Activated naive CD8-positive, alpha-beta T cell treated with anti-CD3 and anti-CD28 coated beads, Interleukin-2, amount 50 U/mL, for 16 hours (primary cell): ENCODE measurements around the gene TP53TG5.

Experiments
- DNase-seq: peaks from one replicate; pipeline ENCODE4 v3.0.0-alpha.2; 2020; ENCODE audit warnings: low read depth, low spot score

The TP53TG5 gene

DNA sequence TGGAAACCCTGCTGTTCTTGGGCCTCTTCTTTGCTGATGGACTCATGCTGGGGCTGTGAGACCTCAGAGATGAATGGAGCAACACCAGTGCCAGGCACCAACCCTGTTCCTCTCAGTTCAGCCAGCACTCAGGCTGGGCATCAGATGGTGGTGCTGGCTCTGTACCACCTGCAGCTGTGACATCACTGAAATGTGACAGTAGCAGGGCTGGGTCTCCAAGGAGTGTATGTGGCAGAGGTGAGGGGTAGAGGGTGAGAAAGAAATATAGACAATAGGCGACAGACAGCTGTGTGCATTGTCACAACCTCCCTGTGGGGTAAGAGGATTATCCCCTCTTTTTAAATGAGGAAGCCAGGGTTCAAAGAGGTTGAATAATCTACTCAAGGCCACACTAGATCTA lies at the start of gene TP53TG5:
TP53TG5 (minus strand) TSS at position 135 of the 400 bp plus-strand sequence; CDS start at position 46, 89 bp downstream.
- DNase-seq = no peak

DNA sequence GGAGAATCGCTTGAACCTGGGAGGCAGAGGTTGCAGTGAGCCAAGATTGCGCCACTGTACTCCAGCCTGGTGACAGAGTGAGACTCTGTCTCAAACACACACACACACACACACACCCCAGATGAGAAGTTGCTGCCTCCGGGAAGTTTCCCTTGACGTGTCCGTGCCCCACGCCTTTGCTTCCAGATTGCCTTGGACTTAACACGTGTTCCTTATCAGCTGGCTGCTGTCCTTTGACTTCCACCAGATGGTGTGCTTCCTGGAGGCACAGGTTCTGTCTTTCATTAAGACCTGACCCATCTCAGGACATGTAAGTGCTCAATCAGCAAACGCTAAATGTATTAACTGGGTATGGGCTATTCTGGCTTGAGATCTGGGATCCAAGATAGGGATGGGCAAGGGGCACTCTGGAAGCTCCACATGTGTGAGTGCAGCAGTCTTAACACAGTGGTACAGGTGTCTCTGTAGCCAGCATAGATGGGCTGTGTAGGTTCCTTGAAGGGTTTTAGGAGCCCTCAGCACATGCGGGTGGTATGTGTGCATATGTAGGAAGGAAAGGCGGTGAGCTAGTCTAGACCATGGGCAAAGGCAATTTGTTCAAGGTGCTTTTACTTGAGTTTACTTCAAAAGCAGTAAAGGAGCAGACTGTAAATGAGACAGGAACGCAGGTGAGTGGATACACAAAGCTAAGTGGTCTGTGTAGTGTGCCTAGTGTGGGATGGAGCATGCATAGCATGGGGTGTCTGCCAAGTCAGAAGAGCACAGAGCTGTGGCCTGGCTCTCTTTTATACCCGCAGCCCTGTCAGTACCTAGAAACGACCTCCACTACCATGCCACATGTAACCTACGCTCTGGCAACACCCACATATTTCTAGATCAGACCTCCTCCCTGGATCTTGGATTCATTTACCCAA lies 49.4 kb upstream of the TP53TG5 start:
- DNase-seq = no peak

DNA sequence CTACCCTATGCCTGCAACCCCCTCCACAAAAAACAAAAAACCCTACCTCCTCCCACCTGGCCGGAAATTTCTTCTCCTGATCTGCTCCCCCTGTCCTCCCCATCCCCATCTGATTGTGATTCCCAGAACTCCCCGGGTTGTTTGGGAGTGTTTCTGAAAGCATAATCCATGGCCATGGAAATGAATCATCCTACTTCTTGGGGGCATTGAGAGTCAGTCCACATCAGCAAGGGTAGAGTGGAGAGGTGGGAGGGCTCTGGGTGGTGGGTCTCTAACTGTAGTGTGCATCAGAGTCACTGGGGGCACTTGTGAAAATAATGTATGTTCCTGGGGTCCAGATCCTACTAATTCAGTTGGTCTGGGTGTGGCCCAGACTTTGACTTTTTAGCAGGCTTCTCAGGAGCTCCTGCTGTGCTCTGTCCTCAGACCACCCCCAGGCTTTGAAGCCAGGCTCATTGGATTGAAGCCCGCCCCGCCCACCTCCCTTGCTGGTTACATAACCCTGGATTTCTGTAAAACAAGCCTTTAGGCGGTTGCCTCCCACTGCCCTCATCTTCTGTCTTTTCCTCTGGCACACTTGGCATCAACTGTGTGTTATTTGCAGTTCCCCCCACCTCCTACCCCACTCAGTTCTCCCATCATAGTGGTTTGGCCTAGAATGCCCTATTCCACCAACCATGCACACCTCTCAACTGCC lies 48.3 kb upstream of the TP53TG5 start:
- DNase-seq = no peak

DNA sequence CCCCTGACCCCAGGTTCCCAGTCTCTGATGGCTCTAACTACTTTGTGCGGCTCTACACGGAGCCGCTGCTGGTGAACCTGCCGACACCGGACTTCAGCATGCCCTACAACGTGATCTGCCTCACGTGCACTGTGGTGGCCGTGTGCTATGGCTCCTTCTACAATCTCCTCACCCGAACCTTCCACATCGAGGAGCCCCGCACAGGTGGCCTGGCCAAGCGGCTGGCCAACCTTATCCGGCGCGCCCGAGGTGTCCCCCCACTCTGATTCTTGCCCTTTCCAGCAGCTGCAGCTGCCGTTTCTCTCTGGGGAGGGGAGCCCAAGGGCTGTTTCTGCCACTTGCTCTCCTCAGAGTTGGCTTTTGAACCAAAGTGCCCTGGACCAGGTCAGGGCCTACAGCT lies 47.4 kb upstream of the TP53TG5 start:
- no peak for DNase-seq

DNA sequence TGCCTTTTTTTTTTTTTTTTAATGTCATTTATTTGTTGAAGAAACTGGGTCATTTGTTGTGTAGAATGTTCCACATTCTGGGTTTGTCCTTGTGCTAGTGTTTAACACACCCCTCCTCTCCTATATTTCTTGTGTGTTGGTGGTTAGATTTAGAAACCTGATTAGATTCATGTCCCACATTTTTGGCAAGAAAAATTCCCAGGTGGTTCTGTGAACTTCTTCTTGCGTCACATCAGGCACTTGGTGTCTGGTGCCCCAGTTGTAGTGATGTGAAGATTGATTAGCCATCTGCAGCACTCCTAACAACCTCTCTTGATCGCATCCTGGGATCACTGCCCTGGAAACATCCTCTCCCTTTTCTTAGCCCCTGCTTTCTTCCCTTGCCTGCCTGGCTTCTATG lies 45.6 kb upstream of the TP53TG5 start:
- no peak for DNase-seq

DNA sequence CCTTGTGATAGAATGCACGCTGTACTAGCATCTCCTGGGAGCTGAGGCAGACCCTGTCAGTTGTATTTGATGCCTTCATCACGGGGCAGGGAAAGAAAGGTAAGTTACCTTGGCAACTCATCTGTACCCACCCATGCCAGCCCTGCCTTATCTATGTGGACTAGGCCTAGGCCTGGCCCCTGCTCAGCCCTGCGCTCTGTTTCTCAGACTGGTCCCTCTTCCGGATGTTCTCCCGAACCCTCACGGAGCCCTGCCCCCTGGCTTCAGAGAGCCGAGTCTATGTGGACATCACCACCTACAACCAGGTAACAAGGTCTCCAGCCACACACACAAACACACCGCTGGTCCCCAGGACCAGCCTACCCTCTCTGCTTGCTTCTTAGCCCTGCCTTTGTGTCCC lies 42.0 kb upstream of the TP53TG5 start:
- no peak for DNase-seq

DNA sequence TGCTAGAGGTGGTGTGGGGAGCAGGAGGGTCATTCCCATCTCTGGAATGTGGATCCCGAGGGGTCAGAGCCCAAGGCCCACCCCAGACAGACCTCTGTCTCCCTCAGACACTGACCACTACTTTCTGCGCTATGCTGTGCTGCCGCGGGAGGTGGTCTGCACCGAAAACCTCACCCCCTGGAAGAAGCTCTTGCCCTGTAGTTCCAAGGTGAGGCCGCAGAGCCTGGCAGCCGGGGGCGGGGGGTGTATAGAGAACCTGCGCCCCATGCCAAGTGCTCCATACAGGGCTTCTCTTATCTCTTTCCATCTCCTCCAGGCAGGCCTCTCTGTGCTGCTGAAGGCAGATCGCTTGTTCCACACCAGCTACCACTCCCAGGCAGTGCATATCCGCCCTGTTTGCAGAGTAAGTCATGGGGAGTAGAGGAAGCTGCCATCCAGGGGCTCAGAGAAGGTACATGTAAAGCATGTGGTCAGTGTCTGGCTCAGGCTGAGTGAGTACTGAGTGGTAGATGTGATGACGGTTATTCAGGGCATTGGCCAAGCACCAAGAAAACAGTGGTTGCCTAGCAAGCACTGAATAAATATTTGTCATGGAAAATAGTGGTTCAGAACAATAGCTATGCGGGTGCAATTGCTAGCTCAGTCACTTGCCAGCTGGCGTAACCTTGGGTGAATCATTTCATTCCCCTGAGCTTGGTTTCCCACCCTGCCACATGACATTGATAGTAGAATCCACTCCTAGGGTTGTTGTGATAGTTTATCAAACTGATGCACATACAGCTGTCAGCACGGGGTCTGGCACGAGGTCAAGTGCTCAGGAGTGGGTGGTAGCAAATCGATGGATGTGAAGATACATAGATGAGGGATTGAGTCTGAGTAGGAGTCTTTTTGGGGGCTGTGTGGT lies 41.3 kb upstream of the TP53TG5 start:
- no peak for DNase-seq

DNA sequence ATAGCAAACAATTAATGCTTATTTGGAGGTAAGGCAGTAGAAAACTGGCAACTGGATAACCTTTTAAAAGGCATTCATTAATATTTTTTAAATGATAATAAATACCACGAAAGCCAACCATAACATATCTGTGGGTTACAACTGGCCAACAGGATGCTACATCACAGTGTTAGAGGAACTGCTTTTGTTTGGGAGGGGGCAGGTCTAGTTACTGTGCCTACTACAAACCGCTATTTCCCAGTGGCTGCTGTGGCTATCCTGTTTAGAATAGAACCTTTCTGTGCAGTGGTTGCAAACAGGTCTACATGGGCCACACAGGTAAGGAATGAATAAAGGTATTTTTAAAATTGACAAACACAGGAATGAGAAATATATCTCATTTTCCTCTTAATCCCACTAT lies 38.8 kb upstream of the TP53TG5 start:
- no peak for DNase-seq

DNA sequence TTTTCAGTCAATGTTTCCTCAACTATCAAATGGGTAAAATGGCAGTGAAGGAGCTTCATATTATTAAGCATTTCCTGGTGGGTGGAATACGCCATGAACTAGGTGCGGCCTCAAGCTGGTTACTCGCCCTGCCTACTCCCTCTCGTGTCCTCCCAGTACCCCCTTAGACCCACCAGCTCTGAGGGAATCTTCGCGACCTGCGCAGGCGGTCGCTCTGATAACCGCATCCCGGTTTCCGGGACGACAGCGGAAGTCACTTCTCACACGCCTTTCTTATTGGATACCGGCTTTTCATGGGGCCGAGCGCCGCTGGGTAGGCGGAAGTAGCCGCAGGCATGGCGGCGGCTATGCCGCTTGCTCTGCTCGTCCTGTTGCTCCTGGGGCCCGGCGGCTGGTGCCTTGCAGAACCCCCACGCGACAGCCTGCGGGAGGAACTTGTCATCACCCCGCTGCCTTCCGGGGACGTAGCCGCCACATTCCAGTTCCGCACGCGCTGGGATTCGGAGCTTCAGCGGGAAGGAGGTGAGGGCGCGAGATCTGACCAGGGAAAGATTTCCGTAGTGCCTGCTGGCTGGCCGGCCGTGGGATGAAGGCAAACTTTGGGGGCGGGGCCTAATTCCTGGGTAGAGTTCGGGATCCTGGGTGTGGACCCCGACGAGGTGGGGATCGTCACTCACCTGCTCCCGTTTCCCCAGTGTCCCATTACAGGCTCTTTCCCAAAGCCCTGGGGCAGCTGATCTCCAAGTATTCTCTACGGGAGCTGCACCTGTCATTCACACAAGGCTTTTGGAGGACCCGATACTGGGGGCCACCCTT lies 37.9 kb upstream of the TP53TG5 start, which contains the start of gene PIGT:
PIGT (plus strand) TSS at position 320 of the 816 bp plus-strand sequence; CDS start at position 336, 16 bp downstream.
- peak; percentile 75 for DNase-seq

DNA sequence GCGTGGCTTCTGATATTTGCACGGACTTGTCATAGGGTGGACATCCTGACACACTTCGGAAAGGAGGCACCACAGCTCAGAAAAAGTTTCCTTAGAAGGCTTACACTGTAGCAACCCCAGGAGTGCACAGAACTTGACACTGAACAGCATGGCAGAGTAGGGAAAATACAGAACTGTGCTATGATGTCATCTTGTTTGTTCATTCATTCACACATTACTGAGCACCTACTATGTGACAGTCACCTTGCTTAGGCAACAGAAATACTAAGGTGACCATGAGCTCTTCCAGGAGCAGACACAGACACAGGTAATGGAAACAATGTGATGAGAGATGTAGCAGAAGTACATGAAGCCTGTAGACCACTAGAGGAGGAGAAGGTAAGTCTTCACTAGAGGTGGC lies 35.4 kb upstream of the TP53TG5 start:
- no peak for DNase-seq

DNA sequence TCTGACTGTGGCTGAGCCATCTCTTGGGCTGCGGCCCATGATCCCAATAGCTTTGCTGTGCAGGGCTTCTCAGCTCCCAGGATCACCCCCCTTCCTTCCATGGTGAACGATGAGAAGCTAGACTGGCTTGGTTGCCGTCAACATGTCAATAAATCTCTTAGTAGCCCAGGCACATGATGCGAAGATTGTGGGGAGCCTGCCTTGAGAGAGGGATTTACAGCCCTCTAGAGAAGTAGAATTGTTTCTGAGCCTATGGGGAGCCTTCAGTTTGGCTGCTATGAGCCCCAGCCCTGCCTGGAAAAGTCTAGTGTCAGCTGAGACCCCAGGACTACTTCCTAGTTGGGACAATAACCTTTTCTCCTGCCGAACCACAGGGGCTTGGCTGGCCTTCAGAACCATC lies 34.5 kb upstream of the TP53TG5 start:
- DNase-seq = no peak

DNA sequence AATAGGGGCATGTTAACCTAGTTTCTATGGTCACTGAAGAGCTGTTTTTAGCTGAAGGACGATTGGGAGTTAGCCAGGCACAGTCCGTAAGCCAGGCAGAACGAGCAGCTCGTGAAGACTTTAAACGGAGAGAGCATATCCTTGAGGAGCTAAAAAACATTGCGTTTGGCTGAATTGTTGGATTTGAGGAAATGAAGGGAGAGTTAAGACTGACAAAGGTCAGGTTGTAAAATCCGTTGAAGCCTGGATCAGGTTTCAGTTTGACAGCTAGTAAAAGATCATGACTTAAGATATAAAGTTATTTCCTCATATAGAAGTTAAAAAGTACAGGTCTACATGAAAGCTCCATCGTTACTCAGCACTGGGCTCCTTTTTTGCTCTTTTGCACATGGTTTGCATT lies 32.8 kb upstream of the TP53TG5 start:
- no peak for DNase-seq

DNA sequence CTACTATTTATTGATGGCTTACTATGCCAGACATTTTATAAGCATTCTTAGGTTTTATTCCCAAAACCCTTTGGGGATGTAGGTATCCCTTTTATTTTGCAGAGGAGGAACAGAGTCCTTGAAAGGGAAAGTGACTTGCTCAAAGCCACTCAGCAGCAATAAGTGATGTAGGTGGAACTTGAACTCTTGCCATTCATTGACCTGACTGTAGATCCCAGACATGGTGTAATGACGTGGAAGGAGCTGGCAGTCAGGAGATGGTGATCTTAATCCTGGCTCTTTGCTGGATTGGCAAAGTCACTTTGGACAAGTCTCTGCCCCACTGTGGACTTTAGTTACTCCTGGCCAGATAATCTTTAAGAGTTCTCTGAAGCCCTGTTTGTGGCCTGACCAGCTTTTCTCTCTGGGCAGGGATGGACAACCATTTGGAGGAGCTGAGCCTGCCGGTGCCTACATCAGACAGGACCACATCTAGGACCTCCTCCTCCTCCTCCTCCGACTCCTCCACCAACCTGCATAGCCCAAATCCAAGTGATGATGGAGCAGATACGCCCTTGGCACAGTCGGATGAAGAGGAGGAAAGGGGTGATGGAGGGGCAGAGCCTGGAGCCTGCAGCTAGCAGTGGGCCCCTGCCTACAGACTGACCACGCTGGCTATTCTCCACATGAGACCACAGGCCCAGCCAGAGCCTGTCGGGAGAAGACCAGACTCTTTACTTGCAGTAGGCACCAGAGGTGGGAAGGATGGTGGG lies 31.6 kb upstream of the TP53TG5 start:
- DNase-seq = no peak

DNA sequence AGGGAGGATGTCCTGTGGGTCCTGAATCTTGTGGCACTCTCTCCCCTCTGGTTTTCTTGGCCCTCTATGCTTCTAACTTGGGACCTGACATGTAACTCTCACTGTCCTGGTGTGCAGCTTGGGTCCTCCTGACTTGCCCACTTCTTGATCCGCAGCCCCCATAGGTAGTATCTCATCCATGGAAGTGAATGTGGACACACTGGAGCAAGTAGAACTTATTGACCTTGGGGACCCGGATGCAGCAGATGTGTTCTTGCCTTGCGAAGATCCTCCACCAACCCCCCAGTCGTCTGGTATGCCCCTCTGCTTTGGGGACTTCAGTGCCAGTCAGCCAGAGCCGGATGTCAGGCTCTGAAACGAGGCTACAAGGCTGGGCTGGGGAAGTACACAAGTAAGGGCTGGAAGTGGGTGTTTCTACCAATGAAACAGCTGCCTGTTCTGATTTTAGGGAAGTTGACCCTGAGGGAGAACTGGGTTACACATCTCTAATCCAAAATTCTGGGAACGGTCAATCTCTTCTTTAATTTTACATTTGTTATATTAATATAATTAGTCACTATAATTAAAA lies 30.6 kb upstream of the TP53TG5 start:
- DNase-seq = no peak

DNA sequence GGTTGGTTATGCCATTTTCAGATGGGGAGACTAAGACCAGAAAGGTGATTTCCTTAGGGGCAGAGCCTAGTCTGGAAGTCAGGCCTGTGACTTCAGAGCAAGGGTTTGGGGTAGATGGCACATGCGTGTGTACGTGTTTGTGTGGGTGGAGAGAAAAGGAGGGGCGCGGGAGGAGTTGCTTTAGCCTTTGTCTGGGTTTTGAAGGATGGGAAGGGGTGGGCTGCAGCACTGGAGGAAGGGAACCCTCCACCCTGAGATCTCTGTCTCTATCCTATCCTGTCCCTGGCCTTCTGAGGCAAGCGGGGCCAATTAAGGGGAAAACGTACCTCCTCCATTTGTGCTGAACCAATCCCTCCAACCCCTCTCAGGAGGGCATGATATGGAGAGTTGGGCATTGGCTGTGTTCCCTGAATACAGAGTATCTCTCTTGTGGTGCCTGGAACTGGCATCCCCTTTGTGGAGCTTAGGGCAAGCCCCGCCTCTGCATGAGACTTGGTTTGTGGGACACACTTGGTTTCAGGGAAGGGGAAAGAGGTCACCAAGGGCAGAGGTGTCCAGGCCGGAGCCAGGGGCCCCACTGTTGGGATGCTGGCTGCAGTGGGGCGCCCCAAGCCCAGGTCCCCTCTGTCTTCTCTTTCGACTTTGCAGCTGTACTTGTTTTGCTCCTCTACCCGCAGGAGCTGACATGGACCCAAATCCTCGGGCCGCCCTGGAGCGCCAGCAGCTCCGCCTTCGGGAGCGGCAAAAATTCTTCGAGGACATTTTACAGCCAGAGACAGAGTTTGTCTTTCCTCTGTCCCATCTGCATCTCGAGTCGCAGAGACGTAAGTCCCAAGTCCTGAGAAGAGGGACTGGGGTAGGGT lies 29.9 kb upstream of the TP53TG5 start, which contains the start of gene DBNDD2:
DBNDD2 (plus strand) TSS at position 507 of the 863 bp plus-strand sequence; CDS start at position 686, 179 bp downstream.
- no peak for DNase-seq

DNA sequence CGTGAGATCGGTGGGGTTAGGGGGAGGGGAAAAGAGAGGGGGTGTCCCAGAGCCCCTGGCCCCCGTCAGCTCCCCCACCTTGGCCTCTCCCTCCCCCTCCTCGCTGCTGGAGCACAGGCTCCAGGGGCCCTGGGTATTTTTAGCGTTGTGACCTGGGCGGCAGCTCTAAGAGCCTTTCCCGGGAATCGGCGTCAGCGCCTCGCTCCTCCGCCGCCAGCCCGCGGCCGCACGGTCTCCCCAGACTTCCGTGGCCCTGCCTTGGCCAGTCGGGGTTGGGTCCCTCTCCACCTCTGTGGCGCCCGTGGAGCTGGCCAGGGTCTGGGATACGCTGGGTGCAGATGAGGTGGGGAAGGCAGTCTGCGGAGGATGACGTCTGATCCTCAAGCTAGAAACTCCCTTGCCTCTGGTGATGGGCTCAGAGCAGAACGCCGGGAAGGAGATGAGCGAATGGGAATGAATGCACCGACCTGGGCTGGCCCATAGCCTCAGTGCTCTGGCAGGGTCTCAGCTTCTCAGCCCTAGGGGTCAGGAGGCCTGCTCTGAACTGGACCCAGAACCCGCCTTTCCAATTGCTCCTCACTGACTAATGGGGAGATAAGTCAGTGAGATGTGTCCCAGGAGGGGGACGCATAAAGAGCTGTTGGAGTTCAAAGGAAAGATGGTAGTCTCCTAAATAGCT lies 29.1 kb upstream of the TP53TG5 start:
- DNase-seq = no peak

DNA sequence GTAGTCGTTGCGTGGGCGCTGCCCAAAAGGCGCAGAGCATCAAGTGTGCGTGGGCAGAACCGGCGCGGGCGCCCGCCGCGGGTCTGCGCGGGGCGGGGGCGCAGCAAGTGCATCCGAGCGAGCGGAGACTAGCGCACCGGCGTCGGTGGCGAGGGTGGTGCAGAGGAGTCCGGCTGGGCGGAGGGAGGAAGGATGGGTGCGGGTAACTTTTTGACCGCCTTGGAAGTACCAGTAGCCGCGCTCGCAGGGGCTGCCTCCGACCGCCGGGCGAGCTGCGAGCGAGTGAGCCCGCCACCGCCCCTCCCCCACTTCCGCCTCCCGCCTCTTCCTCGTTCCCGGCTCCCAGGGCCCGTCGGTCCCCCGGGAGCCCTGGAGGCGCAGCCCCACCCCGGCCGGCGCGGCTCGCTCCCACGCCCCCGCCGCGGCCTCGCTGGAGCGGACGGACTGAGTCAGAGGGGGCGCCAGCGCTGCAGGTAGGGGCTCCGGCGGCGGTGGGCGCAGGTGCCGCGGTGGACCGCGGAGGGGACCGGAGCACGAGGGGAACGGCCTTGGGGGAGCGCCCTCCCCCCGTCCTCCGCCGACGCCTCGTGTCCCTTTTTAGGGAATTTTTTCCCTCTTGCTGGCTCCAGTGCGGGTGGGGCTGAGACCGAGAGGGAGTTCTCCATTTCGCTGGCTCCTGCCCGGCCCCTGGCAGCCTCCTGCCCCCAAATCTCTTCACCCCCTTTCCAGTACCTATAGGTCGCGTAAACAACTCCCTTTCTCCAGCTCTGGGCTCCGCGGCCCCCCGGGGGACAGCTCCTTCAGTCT lies 28.3 kb upstream of the TP53TG5 start:
- no peak for DNase-seq
